ENCODE results near the gene CYBC1.
"Not testable (repeated sequence)": the region's sequence is repeated elsewhere in the genome, so short reads cannot be mapped to it uniquely, and the experiment has no call there.

The CYBC1 gene

GRCh38 chr17:82483836-82484235 is 33.3 kb upstream of the CYBC1 start:
- in situ Hi-C loops (cut with MboI; ENCODE audit: low pct_unique_long_range_greater_than_20kb, low sequenced_read_pairs): loop anchor here (25.0 kb wide), 1 partner anchor 103 kb away; no protein-coding TSS in a partner anchor
- DNase-seq: no peak

- no peak for DNase-seq
- in situ Hi-C loops (cut with MboI; ENCODE audit: low pct_unique_long_range_greater_than_20kb, low sequenced_read_pairs): loop anchor here (25.0 kb wide), 1 partner anchor 104 kb away; no protein-coding TSS in a partner anchor
These were observed 32.7 kb upstream of the CYBC1 start for GRCh38 chr17:82483204-82483660.

- in situ Hi-C loops (cut with MboI; ENCODE audit: low pct_unique_long_range_greater_than_20kb, low sequenced_read_pairs): loop anchor here (25.0 kb wide), 1 partner anchor 107 kb away; no protein-coding TSS in a partner anchor
- no peak for DNase-seq
These were observed 29.8 kb upstream of the CYBC1 start for GRCh38 chr17:82480318-82480717.

- in situ Hi-C loops (cut with MboI; ENCODE audit: low pct_unique_long_range_greater_than_20kb, low sequenced_read_pairs): loop anchor here (25.0 kb wide), 1 partner anchor 108 kb away; no protein-coding TSS in a partner anchor
- DNase-seq: no peak
These were observed 29.1 kb upstream of the CYBC1 start for GRCh38 chr17:82479602-82480001.

GRCh38 chr17:82477934-82478333 is 27.4 kb upstream of the CYBC1 start:
- in situ Hi-C loops (cut with MboI; ENCODE audit: low pct_unique_long_range_greater_than_20kb, low sequenced_read_pairs): loop anchor here (25.0 kb wide), 1 partner anchor 109 kb away; no protein-coding TSS in a partner anchor
- DNase-seq: no peak

GRCh38 chr17:82475458-82475857 is 24.9 kb upstream of the CYBC1 start:
- peak; percentile 91 for DNase-seq
- in situ Hi-C loops (cut with MboI; ENCODE audit: low pct_unique_long_range_greater_than_20kb, low sequenced_read_pairs): loop anchor here (25.0 kb wide), 1 partner anchor 112 kb away; no protein-coding TSS in a partner anchor

- DNase-seq: no peak
- in situ Hi-C loops (cut with MboI; ENCODE audit: low pct_unique_long_range_greater_than_20kb, low sequenced_read_pairs): loop anchor here (25.0 kb wide), 1 partner anchor 113 kb away; no protein-coding TSS in a partner anchor
These were observed 23.9 kb upstream of the CYBC1 start for GRCh38 chr17:82474223-82475010.

GRCh38 chr17:82470065-82470464 is 19.5 kb upstream of the CYBC1 start:
- in situ Hi-C loops (cut with MboI; ENCODE audit: low pct_unique_long_range_greater_than_20kb, low sequenced_read_pairs): no loop called here
- DNase-seq: no peak

GRCh38 chr17:82468692-82469091 is 18.1 kb upstream of the CYBC1 start:
- in situ Hi-C loops (cut with MboI; ENCODE audit: low pct_unique_long_range_greater_than_20kb, low sequenced_read_pairs): no loop called here
- no peak for DNase-seq

- in situ Hi-C loops (cut with MboI; ENCODE audit: low pct_unique_long_range_greater_than_20kb, low sequenced_read_pairs): no loop called here
- no peak for DNase-seq
These were observed 14.6 kb upstream of the CYBC1 start for GRCh38 chr17:82465023-82465603.

GRCh38 chr17:82464567-82464929 is 14.0 kb upstream of the CYBC1 start:
- in situ Hi-C loops (cut with MboI; ENCODE audit: low pct_unique_long_range_greater_than_20kb, low sequenced_read_pairs): no loop called here
- no peak for DNase-seq

- in situ Hi-C loops (cut with MboI; ENCODE audit: low pct_unique_long_range_greater_than_20kb, low sequenced_read_pairs): no loop called here
- no peak for DNase-seq
These were observed 13.5 kb upstream of the CYBC1 start for GRCh38 chr17:82463925-82464566.

GRCh38 chr17:82463391-82463790 is 12.8 kb upstream of the CYBC1 start:
- no peak for DNase-seq
- in situ Hi-C loops (cut with MboI; ENCODE audit: low pct_unique_long_range_greater_than_20kb, low sequenced_read_pairs): no loop called here

GRCh38 chr17:82461827-82462524 is 11.4 kb upstream of the CYBC1 start:
- no peak for DNase-seq
- in situ Hi-C loops (cut with MboI; ENCODE audit: low pct_unique_long_range_greater_than_20kb, low sequenced_read_pairs): no loop called here

GRCh38 chr17:82459936-82460335 is 9.4 kb upstream of the CYBC1 start:
- DNase-seq; in situ Hi-C loops (cut with MboI; ENCODE audit: low pct_unique_long_range_greater_than_20kb, low sequenced_read_pairs): not testable (repeated sequence)

- DNase-seq: peak; percentile 37
- in situ Hi-C loops (cut with MboI; ENCODE audit: low pct_unique_long_range_greater_than_20kb, low sequenced_read_pairs): no loop called here
These were observed 8.4 kb upstream of the CYBC1 start for GRCh38 chr17:82458885-82459424.

- in situ Hi-C loops (cut with MboI; ENCODE audit: low pct_unique_long_range_greater_than_20kb, low sequenced_read_pairs): no loop called here
- DNase-seq: peak; percentile 98
These were observed 7.8 kb upstream of the CYBC1 start, which contains the start of gene NARF for GRCh38 chr17:82458179-82458884. Gene NARF, plus strand, starts transcription at chr17:82458741. Its CDS starts 63 bp downstream, at chr17:82458804.

- in situ Hi-C loops (cut with MboI; ENCODE audit: low pct_unique_long_range_greater_than_20kb, low sequenced_read_pairs): no loop called here
- no peak for DNase-seq
These were observed 7.3 kb upstream of the CYBC1 start for GRCh38 chr17:82457929-82458178.

Data from KBM-7 (cell line).